K562 (cell line): ENCODE data around the gene HOXC10. TPM values are rescaled to one million over a fixed set of nuclear protein-coding genes. Genes with fewer than 3 reads are reported as not detected.

Source experiments
- PHB ChIP-seq: fragments of 250-450 bp; sonication (Bioruptor Pico); IDR thresholded peaks from 2 replicates; pipeline ENCODE4 v1.5.0; 2021
- PRMT5 ChIP-seq: sonication (generic); formaldehyde crosslinking; IDR thresholded peaks from 2 replicates; pipeline ENCODE4 v1.5.0; 2020; ENCODE audit warnings: missing genetic modification reagents
- ZEB2 ChIP-seq: fragments of 450-650 bp; IDR thresholded peaks from 2 replicates; pipeline ENCODE4 v1.6.1; 2016
- polyA plus RNA-seq, 8 experiments: library from polyadenylated mRNA; depleted of rRNA in 4 of 8; stranded (reverse) in 5 of 8; unstranded in 3 of 8; fragments of >200 nt; fragmentation: Nextera tagmentation in 2 of 8; fragmentation: Illumina TruSeq in 1 of 8; extraction: Ambion mirVana in 2 of 8; extraction: Trizol in 1 of 8; gene quantifications; 2 replicates each; pipeline versions ENCODE4 v1.2.1 to v1.2.3, GENCODE V29; 2011 to 2014; ENCODE audit warnings: inconsistent platforms in 1 of 8, missing spikeins in 1 of 8
- total RNA-seq, 7 experiments: library from RNA; depleted of rRNA in 6 of 7; stranded (reverse); fragments of >200 nt in 6 of 7; fragmentation: Illumina TruSeq in 2 of 7; extraction: Trizol in 2 of 7; gene quantifications; 2 replicates each; pipeline versions ENCODE4 v1.2.1 to v1.2.3, GENCODE V29; 2011 to 2021; ENCODE audit warnings: low replicate concordance in 1 of 7
- TF ChIP-seq, protein P1 (sequence below), 2 experiments: fragments of 450-650 bp in 1 of 2; sonication (generic) in 1 of 2; formaldehyde crosslinking in 1 of 2; IDR thresholded peaks; 2 replicates each; pipeline versions ENCODE4 v1.7.1 to v1.9.0; 2016 to 2022; ENCODE audit warnings: inconsistent platforms in 1 of 2, mild to moderate bottlenecking in 1 of 2, missing genetic modification reagents in 1 of 2

The HOXC10 gene
- total and polyA plus RNA-seq, 9 of the 15 experiments (the other 6 are each of a cell fraction or from before 2014, with no cell fraction given) = 0.13 to 0.77 (median 0.35) TPM; not detected in 2

DNA sequence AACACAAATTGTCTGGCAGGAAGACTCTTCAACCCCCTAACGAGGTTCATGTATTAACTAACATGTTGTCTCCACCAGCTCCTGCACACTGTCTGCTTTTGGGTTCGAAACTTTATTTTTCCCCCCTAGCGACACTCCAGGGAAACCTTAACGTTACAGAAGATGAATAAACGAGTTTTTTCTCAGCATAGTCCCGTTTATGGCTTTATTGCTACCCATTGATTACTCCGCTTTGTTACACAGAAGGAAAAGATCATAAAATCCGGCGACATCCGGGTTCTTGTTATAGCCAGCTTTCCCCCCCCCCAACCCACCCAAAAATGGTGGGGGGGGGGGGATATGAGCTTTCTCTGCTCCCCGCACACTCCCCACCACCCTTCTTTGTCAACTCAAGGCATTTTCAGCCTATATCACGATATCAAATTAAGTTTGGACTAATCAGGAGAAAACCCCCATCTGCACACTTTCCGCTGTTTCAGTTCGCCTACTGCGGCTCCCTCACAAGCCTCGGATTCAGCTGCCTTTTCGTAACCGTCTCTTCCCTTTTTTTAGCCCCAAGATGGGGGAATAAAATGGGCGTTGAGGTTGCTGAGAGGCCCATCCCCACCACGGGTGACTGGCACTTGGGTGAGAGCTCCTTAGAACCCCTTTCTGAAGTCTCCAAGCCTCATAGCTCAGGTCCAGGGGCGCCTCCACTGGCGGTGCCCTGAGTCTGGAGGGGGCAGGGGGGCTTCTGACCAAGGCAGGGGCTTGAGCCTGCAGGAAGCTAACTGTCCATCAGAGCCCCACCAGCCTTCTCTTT, 41.9 kb downstream of the HOXC10 start (continued):
- TF ChIP-seq, protein P1, sequence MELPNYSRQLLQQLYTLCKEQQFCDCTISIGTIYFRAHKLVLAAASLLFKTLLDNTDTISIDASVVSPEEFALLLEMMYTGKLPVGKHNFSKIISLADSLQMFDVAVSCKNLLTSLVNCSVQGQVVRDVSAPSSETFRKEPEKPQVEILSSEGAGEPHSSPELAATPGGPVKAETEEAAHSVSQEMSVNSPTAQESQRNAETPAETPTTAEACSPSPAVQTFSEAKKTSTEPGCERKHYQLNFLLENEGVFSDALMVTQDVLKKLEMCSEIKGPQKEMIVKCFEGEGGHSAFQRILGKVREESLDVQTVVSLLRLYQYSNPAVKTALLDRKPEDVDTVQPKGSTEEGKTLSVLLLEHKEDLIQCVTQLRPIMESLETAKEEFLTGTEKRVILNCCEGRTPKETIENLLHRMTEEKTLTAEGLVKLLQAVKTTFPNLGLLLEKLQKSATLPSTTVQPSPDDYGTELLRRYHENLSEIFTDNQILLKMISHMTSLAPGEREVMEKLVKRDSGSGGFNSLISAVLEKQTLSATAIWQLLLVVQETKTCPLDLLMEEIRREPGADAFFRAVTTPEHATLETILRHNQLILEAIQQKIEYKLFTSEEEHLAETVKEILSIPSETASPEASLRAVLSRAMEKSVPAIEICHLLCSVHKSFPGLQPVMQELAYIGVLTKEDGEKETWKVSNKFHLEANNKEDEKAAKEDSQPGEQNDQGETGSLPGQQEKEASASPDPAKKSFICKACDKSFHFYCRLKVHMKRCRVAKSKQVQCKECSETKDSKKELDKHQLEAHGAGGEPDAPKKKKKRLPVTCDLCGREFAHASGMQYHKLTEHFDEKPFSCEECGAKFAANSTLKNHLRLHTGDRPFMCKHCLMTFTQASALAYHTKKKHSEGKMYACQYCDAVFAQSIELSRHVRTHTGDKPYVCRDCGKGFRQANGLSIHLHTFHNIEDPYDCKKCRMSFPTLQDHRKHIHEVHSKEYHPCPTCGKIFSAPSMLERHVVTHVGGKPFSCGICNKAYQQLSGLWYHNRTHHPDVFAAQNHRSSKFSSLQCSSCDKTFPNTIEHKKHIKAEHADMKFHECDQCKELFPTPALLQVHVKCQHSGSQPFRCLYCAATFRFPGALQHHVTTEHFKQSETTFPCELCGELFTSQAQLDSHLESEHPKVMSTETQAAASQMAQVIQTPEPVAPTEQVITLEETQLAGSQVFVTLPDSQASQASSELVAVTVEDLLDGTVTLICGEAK (IDR thresholded peaks at IDR 0.05) = peak; percentile 50
- TF ChIP-seq, protein P1 (CRISPR knock-in tag; IDR thresholded peaks at IDR 0.05) = no peak
- no peak for TF ChIP-seq PRMT5 (CRISPR knock-in tag)
- TF ChIP-seq ZEB2 = no peak
- TF ChIP-seq PHB = no peak
- TF ChIP-seq, all 486 proteins: peak for 1
